Stomach (tissue), 9 donors: ENCODE measurements around the gene NIPAL1. TPM values are rescaled to one million over a fixed set of nuclear protein-coding genes. Genes with fewer than 3 reads are reported as not detected.

Experiments
- DNase-seq, 2 donors: peaks; one replicate each; pipeline versions ENCODE4 v3.0.0 to v3.0.0-alpha.2; 2013 to 2019
- H3K27ac ChIP-seq, 5 donors: fragments of 200-600 bp in 4 of 5; sonication (generic) in 4 of 5; one replicate each; pipeline ENCODE4 v1.5.1; 2013 to 2019; ENCODE audit warnings: mild to moderate bottlenecking in 1 of 5, moderate library complexity in 1 of 5
- H3K27me3 ChIP-seq, 3 donors: fragments of 200-600 bp; sonication (generic); one replicate each; pipeline ENCODE4 v1.5.1; 2017 to 2019; ENCODE audit warnings: mixed run types in 1 of 3
- H3K36me3 ChIP-seq, 4 donors: fragments of 200-600 bp; sonication (generic); 1 replicate in 3 of 4; 2 replicates in 1 of 4; pipeline ENCODE4 v1.5.1; 2016 to 2019
- H3K4me1 ChIP-seq, 4 donors: fragments of 200-600 bp; sonication (generic); one replicate each; pipeline ENCODE4 v1.5.1; 2016 to 2019
- H3K4me3 ChIP-seq, 4 donors: fragments of 200-600 bp; sonication (generic) in 3 of 4; one replicate each; pipeline ENCODE4 v1.5.1; 2016 to 2019; ENCODE audit warnings: mild to moderate bottlenecking in 1 of 4
- H3K9me3 ChIP-seq, 4 donors: fragments of 200-600 bp; sonication (generic); one replicate each; pipeline ENCODE4 v1.5.1; 2016 to 2019
- EP300 ChIP-seq: sonication (generic); formaldehyde crosslinking; IDR thresholded peaks from one replicate; pipeline ENCODE4 v1.6.1; 2017; ENCODE audit warnings: antibody characterized with exemption
- POLR2A ChIP-seq, 4 donors: fragments of 450-650 bp; IDR thresholded peaks; one replicate each; pipeline ENCODE4 v1.6.1; 2016; ENCODE audit warnings: antibody characterized with exemption in 4 of 4, control low read depth in 2 of 4, mild to moderate bottlenecking in 1 of 4, moderate library complexity in 1 of 4
- POLR2AphosphoS5 ChIP-seq, 3 donors: sonication (generic); formaldehyde crosslinking; IDR thresholded peaks; one replicate each; pipeline ENCODE4 v1.6.1; 2016; ENCODE audit warnings: antibody characterized with exemption in 3 of 3
- WGBS, 5 donors: extraction: QIAGEN DNeasy Blood & Tissue Kit in 3 of 5; methylation state at CpG; one replicate each; pipeline versions ENCODE4 v1.1.5 to v1.1.7; 2013 to 2018; 5-methylcytosine and 5-hydroxymethylcytosine counted together
- intact Hi-C: fragments of 100-400 bp; cut with DNase I; formaldehyde crosslinking; loops from one replicate; pipeline ENCODE4 v1.15.1; 2023; ENCODE audit warnings: low total_unique reads
- polyA plus RNA-seq, 3 donors: library from polyadenylated mRNA; stranded (reverse); fragments of 200-250 nt; gene quantifications; one replicate each; pipeline ENCODE4 v1.2.3, GENCODE V29; 2013
- total RNA-seq, 5 donors: library from RNA; depleted of rRNA; stranded (reverse); fragments of >200 nt; gene quantifications; one replicate each; pipeline versions ENCODE4 v1.1.0 to v1.2.3, GENCODE V29; 2014 to 2016
- TF ChIP-seq, protein P1 (sequence below), 7 experiments: fragments of 450-650 bp in 4 of 7; fragments of 200-600 bp in 3 of 7; sonication (generic) in 3 of 7; IDR thresholded peaks; one replicate each; pipeline ENCODE4 v1.5.1; 2016 to 2019; ENCODE audit warnings: antibody characterized with exemption in 7 of 7, control low read depth in 2 of 7, mild to moderate bottlenecking in 1 of 7
- donor health status: healthy with polysubstance abuse.
- donor health status: Bipolar disorder and iron deficiency.
- donor health status: healthy.

The NIPAL1 gene
- total and polyA plus RNA-seq, 8 donors = under 0.01 to 22.0 (median 2.9) TPM; not detected in 1

DNA sequence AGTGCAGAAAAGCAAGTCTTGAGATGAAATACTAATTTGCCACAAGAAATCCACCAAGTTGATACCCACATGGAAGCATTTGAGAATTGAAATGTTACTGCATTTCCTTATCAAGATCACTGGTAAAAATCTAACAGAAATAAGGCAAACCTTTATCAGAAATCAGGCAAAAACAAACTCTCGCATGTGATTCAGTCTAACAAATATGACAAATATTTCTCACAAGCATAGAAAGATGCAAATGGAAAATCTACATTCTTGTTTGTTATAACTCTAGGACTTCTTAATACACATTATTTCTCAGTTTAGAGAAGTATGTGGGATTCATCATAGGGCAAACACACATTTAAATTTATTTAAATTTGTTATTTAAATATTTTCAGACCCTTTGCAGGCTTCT lies 64.6 kb downstream of the NIPAL1 start:
- WGBS, 5 donors = 70 to 87% (median 80%) methylated on average over 1 of the region's 1 CpG
- intact Hi-C loops = loop anchor here (10.0 kb wide), 2 partner anchors 76 to 146 kb away; no protein-coding TSS in a partner anchor

DNA sequence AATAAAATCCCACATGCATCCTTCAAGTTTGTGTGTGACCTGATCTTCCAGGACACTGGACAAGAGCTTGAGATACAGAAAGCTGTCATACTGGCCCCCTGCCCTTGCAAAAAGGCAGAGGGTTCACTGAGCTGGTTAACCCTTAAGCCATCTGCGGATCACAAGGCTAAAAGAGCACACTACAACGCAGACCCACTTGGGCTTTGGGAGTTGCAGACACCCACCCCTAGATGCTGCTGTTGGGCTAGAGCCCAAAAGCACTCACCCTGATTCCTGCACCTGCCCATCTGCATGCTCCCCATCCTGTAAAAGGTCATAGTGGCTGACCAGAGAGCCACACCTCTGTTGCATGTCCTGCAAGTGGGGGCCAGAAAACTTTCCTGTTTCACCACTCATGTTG lies 66.4 kb downstream of the NIPAL1 start:
- no peak for DNase-seq
- no peaks in the 10 kb centered on the region for H3K27me3 ChIP-seq
- H3K36me3 ChIP-seq = no peaks in the 10 kb centered on the region
- no peaks in the 10 kb centered on the region for H3K9me3 ChIP-seq
- 69 to 86% (median 85%) methylated on average over 2 of the region's 2 CpGs for WGBS, 5 donors
- no peak overlapping the region for H3K27ac ChIP-seq
- peaks cover 0 to 6% (median 0%) of the 10 kb centered on the region in 4 donors for H3K4me1 ChIP-seq
- H3K4me3 ChIP-seq = no peak overlapping the region
- TF ChIP-seq POLR2AphosphoS5 (IDR thresholded peaks at IDR 0.05) (no peak), EP300 (no peak), POLR2A (IDR thresholded peaks at IDR 0.05) (no peak)
- TF ChIP-seq, protein P1, sequence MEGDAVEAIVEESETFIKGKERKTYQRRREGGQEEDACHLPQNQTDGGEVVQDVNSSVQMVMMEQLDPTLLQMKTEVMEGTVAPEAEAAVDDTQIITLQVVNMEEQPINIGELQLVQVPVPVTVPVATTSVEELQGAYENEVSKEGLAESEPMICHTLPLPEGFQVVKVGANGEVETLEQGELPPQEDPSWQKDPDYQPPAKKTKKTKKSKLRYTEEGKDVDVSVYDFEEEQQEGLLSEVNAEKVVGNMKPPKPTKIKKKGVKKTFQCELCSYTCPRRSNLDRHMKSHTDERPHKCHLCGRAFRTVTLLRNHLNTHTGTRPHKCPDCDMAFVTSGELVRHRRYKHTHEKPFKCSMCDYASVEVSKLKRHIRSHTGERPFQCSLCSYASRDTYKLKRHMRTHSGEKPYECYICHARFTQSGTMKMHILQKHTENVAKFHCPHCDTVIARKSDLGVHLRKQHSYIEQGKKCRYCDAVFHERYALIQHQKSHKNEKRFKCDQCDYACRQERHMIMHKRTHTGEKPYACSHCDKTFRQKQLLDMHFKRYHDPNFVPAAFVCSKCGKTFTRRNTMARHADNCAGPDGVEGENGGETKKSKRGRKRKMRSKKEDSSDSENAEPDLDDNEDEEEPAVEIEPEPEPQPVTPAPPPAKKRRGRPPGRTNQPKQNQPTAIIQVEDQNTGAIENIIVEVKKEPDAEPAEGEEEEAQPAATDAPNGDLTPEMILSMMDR (IDR thresholded peaks at IDR 0.05) = no peak
- intact Hi-C loops = loop anchor here (10.0 kb wide), 2 partner anchors 78 to 148 kb away; no protein-coding TSS in a partner anchor

More for the DNA sequence above, 64.6 kb downstream of the NIPAL1 start:
- no peak for DNase-seq
- Histone ChIP-seq H3K27me3 (no peaks in the 10 kb centered on the region), H3K9me3 (no peaks in the 10 kb centered on the region), H3K27ac (no peak overlapping the region), H3K36me3 (no peaks in the 10 kb centered on the region), H3K4me1 (peaks cover 0 to 6% (median 0%) of the 10 kb centered on the region in 4 donors), H3K4me3 (no peak overlapping the region)
- TF ChIP-seq, protein P1 (IDR thresholded peaks at IDR 0.05) = no peak
- TF ChIP-seq POLR2AphosphoS5 (IDR thresholded peaks at IDR 0.05) = no peak
- no peak for TF ChIP-seq EP300
- no peak for TF ChIP-seq POLR2A (IDR thresholded peaks at IDR 0.05)

DNA sequence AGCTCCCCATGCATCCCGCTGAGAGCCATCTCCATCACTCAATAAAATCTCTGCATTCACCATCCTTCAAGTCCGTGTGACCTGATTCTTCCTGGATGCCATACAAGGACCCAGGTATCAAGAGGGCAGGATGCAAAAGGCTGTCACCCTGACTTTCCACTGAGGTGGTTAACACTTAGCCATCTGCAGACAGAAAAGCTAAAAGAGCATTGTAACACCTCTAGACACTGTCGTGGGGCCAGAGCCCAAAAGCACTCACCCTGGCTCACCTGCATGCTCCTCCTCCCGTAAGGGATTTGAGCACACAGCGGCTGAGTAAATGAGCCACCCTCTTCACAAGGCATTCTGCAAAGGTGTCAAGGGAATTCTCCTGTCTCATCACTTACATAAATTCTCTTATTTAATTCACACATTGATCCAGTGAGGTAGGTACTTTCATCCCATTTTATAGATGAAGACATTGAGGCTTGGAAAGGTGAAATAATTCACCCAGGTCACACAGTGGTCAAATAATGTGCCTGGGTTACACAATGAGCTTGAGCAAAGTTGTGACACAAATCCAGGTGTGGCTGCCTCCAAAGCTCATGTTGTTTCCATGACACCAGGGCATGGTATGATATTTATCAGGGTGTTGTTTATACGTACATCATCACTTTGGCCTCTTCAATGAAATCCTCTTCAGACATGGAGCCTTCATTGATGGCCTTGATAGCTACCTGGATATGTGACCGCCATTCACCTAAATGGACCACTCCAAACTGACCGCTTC lies 69.4 kb downstream of the NIPAL1 start:
- 66 to 71% (median 67%) methylated on average over 8 of the region's 8 CpGs for WGBS, 5 donors
- no peaks in the 10 kb centered on the region for H3K36me3 ChIP-seq
- no peaks in the 10 kb centered on the region for H3K9me3 ChIP-seq
- no peaks in the 10 kb centered on the region for H3K27me3 ChIP-seq
- H3K4me3 ChIP-seq = no peak overlapping the region
- H3K4me1 ChIP-seq = no peaks in the 10 kb centered on the region
- H3K27ac ChIP-seq = no peak overlapping the region
- intact Hi-C loops = loop anchor here (10.0 kb wide), 2 partner anchors 81 to 151 kb away; no protein-coding TSS in a partner anchor
- no peak for DNase-seq
- TF ChIP-seq POLR2A (IDR thresholded peaks at IDR 0.05) (no peak), POLR2AphosphoS5 (IDR thresholded peaks at IDR 0.05) (no peak), EP300 (no peak)
- TF ChIP-seq, protein P1 (IDR thresholded peaks at IDR 0.05) = no peak

Other genes with a start within 250 kb of the NIPAL1 start
- 1 to 10 TPM in 2 of 5 donors, under 1 TPM in 1, not detected in 2; 0.45 to 1.7 (median 1.1) TPM for gene CORIN, start 178.7 kb upstream of the NIPAL1 start, total RNA-seq
- under 1 TPM; 0.31 to 0.33 (median 0.31) TPM for gene CORIN, start 178.7 kb upstream of the NIPAL1 start, polyA plus RNA-seq
- gene NFXL1, start 102.2 kb upstream of the NIPAL1 start, total RNA-seq = 10 to 100 TPM; 12.1 to 23.7 (median 16.3) TPM
- gene NFXL1, start 102.2 kb upstream of the NIPAL1 start, polyA plus RNA-seq = 1 to 10 TPM; 3.2 to 5.5 (median 4.1) TPM
- gene CNGA1, start 91 bp upstream of the NIPAL1 start, total RNA-seq = 10 to 100 TPM in 1 of 5 donors, 1 to 10 TPM in 1, under 1 TPM in 1, not detected in 2; 0.87 to 23.8 (median 2.8) TPM
- 1 to 10 TPM in 2 of 3 donors, under 1 TPM in 1; 0.56 to 5.4 (median 4.4) TPM for gene CNGA1, start 91 bp upstream of the NIPAL1 start, polyA plus RNA-seq
- 1 to 10 TPM in 4 of 5 donors, not detected in 1; 1.2 to 8.3 (median 4.4) TPM for gene TXK, start 117.5 kb downstream of the NIPAL1 start, total RNA-seq
- gene TXK, start 117.5 kb downstream of the NIPAL1 start, polyA plus RNA-seq = under 1 TPM; 0.15 to 0.63 (median 0.37) TPM